GM11168 (cell line): ENCODE measurements around the gene ANKH.
"Not testable (repeated sequence)": the region's sequence is repeated elsewhere in the genome, so short reads cannot be mapped to it uniquely, and the experiment has no call there.

Experiments
- in situ Hi-C: fragments of 300-500 bp; cut with MboI; formaldehyde crosslinking; loops from one replicate; pipeline ENCODE4 v1.12.0; 2022; ENCODE audit warnings: low sequenced_read_pairs; ENCODE audit not compliant: unreplicated experiment

Gene ANKH

GRCh38 chr5:14807471-14807870, 64.1 kb downstream of the ANKH start:
- in situ Hi-C loops = no loop called here

GRCh38 chr5:14806456-14806855, 65.1 kb downstream of the ANKH start:
- in situ Hi-C loops = no loop called here

- in situ Hi-C loops = no loop called here
Observed at GRCh38 chr5:14802541-14802940, 69.0 kb downstream of the ANKH start.

GRCh38 chr5:14801792-14802191, 69.8 kb downstream of the ANKH start:
- in situ Hi-C loops = no loop called here

DNA sequence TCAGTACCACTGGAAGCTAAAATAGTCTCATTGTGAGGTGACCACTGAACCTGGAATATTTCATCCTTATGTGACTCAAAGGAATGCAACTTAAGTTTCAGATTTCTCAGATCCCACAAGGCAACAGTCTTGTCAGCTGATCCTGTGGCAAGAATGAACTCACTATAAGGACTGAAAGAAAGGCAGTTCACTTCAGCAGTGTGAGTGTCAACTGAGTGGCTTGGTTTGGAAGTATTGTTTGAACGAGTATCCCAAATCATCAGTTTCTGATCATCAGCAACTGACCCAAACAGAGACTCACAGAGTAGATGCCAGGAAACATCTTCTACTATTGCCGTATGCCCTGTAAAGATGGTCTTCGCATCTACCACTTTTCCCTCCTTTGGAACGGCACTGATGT, 74.2 kb downstream of the ANKH start:
- in situ Hi-C loops = not testable (repeated sequence)

GRCh38 chr5:14794583-14795230, 76.9 kb downstream of the ANKH start:
- in situ Hi-C loops = no loop called here

- in situ Hi-C loops = no loop called here
Observed at GRCh38 chr5:14793851-14794250, 77.7 kb downstream of the ANKH start.

GRCh38 chr5:14790911-14791310, 80.7 kb downstream of the ANKH start:
- in situ Hi-C loops = no loop called here

GRCh38 chr5:14790220-14790619, 81.4 kb downstream of the ANKH start:
- in situ Hi-C loops = no loop called here

DNA sequence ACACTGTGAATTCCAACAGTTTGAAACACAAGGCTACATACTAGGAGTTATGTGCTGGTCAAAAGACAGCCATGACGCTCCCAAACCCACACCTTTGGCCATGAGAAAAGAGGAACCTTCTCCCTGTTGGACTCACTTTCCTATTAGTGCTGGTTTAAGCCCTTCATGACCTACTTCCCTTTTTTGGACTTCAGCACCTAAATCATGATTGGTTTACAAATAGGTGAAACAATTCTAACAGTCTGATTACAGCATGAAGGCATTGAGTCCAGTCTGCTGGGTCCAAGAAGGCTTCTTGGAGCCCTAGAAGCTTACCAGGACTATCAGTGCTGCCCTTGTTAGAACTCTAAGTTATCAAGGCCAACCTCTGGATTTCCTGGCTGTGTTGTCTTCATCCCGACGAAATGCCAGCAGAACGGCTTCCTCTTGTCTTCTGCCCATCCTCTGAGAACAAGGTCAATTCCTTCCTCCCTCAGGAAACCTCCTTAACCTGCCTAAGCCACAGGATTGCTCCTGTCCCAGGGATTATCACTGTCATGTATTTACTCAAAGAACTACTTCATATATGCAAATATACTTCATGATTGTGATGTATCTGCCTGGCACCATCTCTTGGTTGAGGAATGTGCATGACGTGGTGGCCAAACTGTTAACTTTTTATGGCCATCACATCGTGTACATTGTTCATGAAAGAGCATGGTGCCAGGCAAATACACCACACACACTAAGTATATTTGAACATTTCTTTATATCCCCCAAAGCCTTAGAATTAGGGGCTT, 83.6 kb downstream of the ANKH start:
- in situ Hi-C loops = no loop called here

DNA sequence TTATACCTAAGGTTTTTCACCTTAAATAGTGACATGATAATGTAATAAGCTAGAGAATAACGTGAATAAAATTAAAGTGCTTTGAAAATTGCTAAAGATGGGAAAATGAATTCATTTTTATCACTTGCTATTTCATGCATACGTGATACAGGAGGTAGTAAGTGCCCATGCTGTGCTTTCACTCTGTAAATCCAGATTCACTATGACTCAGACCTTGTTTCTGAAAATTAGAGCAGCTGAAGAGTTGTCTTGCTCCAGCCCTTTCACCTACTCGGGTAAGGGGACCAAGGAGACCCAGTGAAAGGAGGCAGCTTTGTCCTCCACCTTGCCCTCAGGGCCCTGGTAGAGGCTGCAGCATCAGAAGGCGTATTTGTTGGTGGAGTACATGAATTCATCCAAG, 87.9 kb downstream of the ANKH start:
- in situ Hi-C loops = no loop called here

GRCh38 chr5:14782591-14782990, 89.0 kb downstream of the ANKH start:
- in situ Hi-C loops = no loop called here

DNA sequence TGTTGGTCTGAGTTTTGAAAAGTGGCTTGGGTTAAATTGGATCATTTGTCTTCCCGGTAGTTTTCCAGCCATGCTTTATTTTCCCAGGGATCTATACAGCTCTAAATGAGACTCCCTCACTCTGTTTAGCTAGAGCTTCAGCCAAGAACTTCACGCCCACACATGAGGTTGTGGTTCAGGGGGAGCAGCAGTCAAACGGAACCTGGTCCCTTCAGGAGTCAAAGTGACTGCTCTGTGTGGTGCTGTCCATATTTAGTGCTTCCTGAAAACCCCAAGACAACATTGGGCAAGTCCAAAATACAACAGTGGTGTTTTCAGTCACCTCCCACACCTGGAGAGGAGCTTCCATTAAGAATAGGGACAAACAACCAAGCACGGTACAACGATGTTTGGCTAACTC, 90.5 kb downstream of the ANKH start:
- in situ Hi-C loops = no loop called here

DNA sequence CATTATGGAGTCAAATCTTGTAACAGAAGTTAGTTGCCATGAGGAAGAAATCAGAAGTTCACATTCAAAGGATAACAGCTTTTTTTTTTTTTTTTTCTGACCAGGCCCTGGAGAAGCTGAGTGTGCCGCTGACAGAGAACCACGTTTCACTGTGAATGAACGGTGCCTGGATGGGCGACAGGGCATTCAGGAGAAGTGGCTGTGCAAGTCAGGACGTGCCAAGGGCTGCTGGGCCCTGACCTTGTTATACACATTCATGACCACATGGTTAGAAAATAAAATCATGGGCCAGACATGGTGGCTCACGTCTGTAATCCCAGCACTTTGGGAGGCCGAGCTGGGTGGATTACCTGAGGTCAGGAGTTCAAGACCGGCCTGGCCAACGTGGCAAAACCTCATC, 91.6 kb downstream of the ANKH start:
- in situ Hi-C loops = no loop called here

GRCh38 chr5:14778792-14779070, 92.8 kb downstream of the ANKH start:
- in situ Hi-C loops = no loop called here

- in situ Hi-C loops = no loop called here
Observed at GRCh38 chr5:14777932-14778791, 93.4 kb downstream of the ANKH start.

DNA sequence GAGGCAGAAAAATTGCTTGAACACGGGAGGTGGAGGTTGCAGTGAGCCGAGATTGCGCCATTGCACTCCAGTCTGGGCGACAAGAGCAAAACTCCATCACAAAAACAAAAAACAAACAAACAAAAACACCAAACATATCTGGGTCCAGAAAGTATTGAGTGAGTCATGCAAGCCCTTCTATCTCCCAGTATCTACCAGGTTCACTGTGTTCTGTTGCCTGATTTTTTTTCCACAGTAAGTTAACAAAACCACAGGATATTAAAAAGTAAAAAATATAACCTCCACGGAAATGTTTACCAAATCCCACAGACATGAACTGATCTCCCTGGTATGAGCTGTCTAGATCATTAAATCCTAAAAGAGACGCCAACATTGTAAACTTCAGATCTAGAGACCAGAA, 94.4 kb downstream of the ANKH start:
- in situ Hi-C loops = no loop called here

DNA sequence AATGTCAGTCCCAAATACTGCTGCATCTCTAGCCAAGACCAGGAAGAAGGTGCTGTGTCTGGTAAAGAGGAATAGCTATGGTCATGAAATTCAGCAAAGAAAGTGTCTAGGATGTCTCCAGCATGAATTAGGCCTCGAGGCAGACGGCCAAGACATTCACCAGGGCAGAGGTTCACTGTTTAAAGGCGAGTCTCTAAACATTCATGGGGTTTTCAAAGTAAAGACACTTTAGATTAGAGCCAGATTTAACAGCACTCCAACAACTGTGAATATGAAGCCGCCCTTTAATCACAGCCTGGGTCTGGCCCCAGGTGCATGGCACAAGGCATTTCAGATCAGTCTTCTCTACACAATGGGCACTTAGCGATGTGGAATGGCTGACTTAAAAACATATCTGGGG, 95.0 kb downstream of the ANKH start:
- in situ Hi-C loops = no loop called here

GRCh38 chr5:14775857-14776256, 95.7 kb downstream of the ANKH start:
- in situ Hi-C loops = no loop called here

DNA sequence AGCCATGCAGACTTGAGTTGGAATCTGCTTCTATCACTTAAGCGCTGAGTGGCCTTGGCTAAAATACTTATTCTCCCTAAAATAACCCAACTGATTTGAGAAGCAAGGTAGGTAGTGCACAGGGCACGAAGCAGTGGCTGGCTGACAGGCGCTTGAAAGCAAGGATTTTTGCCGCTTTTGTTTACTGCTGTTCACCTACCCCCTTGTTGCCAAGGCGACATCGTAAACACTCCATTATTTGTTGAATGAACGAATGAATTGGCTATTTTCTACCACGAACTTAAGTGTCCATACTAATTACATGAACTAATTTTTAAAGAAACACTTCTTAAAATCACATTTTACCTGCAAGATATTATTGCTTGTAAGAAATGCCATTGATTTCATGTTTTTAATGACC, 98.0 kb downstream of the ANKH start:
- in situ Hi-C loops = no loop called here

GRCh38 chr5:14771972-14772371, 99.6 kb downstream of the ANKH start:
- in situ Hi-C loops = no loop called here
